ENCODE data around the gene COL6A3. TPM values are rescaled to one million over a fixed set of nuclear protein-coding genes. Genes with fewer than 3 reads are reported as not detected.
"Not testable (repeated sequence)": the region's sequence is repeated elsewhere in the genome, so short reads cannot be mapped to it uniquely, and the experiment has no call there.

COL6A3 gene
- total RNA-seq, 1 experiment from 2014 or later = 0.07 TPM

GRCh38 chr2:237358721-237359517 lies 55.0 kb downstream of the COL6A3 start:
- Histone ChIP-seq H3K36me3 (ENCODE audit: insufficient read depth, low read length) (no peaks in the 10 kb centered on the region), H3K4me3 (ENCODE audit: low read length) (no peak overlapping the region), H3K79me2 (ENCODE audit: low read length) (no peaks in the 10 kb centered on the region), H3K4me1 (ENCODE audit: low read length) (no peaks in the 10 kb centered on the region), H3K4me2 (ENCODE audit: low read depth, low read length, poor library complexity, severe bottlenecking) (no peak overlapping the region), H3K9ac (ENCODE audit: low read length) (no peak overlapping the region), H3K9me2 (replicated peaks; ENCODE audit: insufficient read depth, low read length) (no peaks in the 10 kb centered on the region), H3K27ac (ENCODE audit: low read length) (no peak overlapping the region), H4K20me1 (ENCODE audit: insufficient read depth, low read depth, low read length) (no peaks in the 10 kb centered on the region), H2AFZ (ENCODE audit: low read length) (no peak overlapping the region), H3K9me3 (ENCODE audit: low read length) (no peaks in the 10 kb centered on the region), H3K27me3 (ENCODE audit: low read length) (no peaks in the 10 kb centered on the region)
- DNase-seq = no peak

DNA sequence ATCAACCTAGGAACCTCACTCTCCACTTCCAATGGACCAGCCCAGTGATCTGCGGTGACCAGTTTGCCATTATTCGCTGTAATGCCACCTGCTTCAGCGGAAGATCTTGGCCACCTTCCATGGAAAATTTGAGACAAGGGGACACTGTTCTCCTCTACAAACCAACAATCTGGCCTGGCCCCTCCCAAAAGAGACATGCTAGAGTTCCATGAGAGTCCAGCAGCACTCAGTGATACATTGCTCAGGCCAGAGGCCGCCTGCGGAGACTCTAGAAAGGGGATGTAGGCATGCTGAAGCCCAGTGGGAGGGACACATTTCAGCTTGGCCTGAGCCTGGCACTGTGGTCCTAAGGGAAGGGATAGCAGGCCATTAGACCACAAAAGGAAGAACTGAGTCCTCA lies 58.3 kb downstream of the COL6A3 start:
- no peaks in the 10 kb centered on the region for H3K36me3 ChIP-seq (ENCODE audit: insufficient read depth, low read length)
- no peak overlapping the region for H3K9ac ChIP-seq (ENCODE audit: low read length)
- H3K79me2 ChIP-seq (ENCODE audit: low read length) = no peaks in the 10 kb centered on the region
- H2AFZ ChIP-seq (ENCODE audit: low read length) = no peak overlapping the region
- H3K4me1 ChIP-seq (ENCODE audit: low read length) = no peaks in the 10 kb centered on the region
- H3K4me2 ChIP-seq (ENCODE audit: low read depth, low read length, poor library complexity, severe bottlenecking) = no peak overlapping the region
- no peak overlapping the region for H3K4me3 ChIP-seq (ENCODE audit: low read length)
- H4K20me1 ChIP-seq (ENCODE audit: insufficient read depth, low read depth, low read length) = no peaks in the 10 kb centered on the region
- no peaks in the 10 kb centered on the region for H3K9me3 ChIP-seq (ENCODE audit: low read length)
- no peaks in the 10 kb centered on the region for H3K27me3 ChIP-seq (ENCODE audit: low read length)
- H3K9me2 ChIP-seq (replicated peaks; ENCODE audit: insufficient read depth, low read length) = no peaks in the 10 kb centered on the region
- DNase-seq = no peak
- no peak overlapping the region for H3K27ac ChIP-seq (ENCODE audit: low read length)

DNA sequence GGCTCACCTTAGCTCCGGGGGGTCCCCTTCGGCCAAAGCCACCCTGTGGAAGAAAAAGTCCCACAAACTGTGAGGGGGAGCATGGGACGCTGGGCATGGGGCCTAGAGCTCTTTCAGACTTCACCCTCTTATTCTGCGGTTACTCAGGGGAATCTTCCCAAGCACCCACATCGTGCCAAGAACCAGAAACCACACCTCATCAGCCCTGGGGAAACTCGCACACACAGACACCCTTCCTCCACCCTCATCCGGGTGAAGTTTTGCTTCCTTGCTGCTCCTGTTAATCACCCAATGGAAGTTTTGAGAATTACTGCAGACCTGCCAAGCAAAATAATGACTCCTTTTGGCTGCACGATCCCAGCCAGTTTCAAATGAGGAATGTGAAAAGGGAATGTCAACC lies 59.1 kb downstream of the COL6A3 start:
- no peak overlapping the region for H3K4me3 ChIP-seq (ENCODE audit: low read length)
- H3K9me3 ChIP-seq (ENCODE audit: low read length) = no peaks in the 10 kb centered on the region
- no peaks in the 10 kb centered on the region for H4K20me1 ChIP-seq (ENCODE audit: insufficient read depth, low read depth, low read length)
- H3K9ac ChIP-seq (ENCODE audit: low read length) = no peak overlapping the region
- H3K27me3 ChIP-seq (ENCODE audit: low read length) = no peaks in the 10 kb centered on the region
- H3K36me3 ChIP-seq (ENCODE audit: insufficient read depth, low read length) = no peaks in the 10 kb centered on the region
- no peak for DNase-seq
- no peak overlapping the region for H3K27ac ChIP-seq (ENCODE audit: low read length)
- no peaks in the 10 kb centered on the region for H3K9me2 ChIP-seq (replicated peaks; ENCODE audit: insufficient read depth, low read length)
- H3K4me2 ChIP-seq (ENCODE audit: low read depth, low read length, poor library complexity, severe bottlenecking) = no peak overlapping the region
- H2AFZ ChIP-seq (ENCODE audit: low read length) = no peak overlapping the region
- H3K79me2 ChIP-seq (ENCODE audit: low read length) = no peaks in the 10 kb centered on the region
- H3K4me1 ChIP-seq (ENCODE audit: low read length) = no peaks in the 10 kb centered on the region

DNA sequence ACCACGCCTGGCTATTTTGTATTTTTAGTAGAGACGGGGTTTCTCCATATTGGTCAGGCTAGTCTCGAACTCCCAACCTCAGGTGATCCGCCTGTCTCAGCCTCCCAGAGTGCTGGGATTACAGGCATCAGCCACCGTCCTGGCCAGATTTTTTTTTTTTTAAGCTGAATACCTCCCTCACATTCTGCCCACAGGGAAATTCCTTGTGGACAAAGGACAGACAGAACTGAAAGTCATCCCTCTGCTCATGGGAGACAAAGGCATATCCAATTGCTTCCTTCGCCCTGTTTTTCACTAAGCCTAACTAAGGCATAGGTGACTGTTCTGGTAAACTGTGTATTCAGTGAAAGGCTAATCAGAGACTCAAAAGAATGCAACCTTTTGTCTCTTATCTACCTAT lies 59.8 kb downstream of the COL6A3 start:
- H2AFZ ChIP-seq (ENCODE audit: low read length); H3K27me3 ChIP-seq (ENCODE audit: low read length); H3K4me2 ChIP-seq (ENCODE audit: low read depth, low read length, poor library complexity, severe bottlenecking); DNase-seq; H3K9me2 ChIP-seq (replicated peaks; ENCODE audit: insufficient read depth, low read length); H3K36me3 ChIP-seq (ENCODE audit: insufficient read depth, low read length); H3K79me2 ChIP-seq (ENCODE audit: low read length); H3K27ac ChIP-seq (ENCODE audit: low read length); H3K9me3 ChIP-seq (ENCODE audit: low read length); H3K4me3 ChIP-seq (ENCODE audit: low read length); H4K20me1 ChIP-seq (ENCODE audit: insufficient read depth, low read depth, low read length); H3K9ac ChIP-seq (ENCODE audit: low read length); H3K4me1 ChIP-seq (ENCODE audit: low read length): not testable (repeated sequence)

GRCh38 chr2:237353215-237353614 lies 60.7 kb downstream of the COL6A3 start:
- Histone ChIP-seq H3K79me2 (ENCODE audit: low read length) (no peaks in the 10 kb centered on the region), H3K9me3 (ENCODE audit: low read length) (no peaks in the 10 kb centered on the region), H3K4me1 (ENCODE audit: low read length) (no peaks in the 10 kb centered on the region), H3K4me3 (ENCODE audit: low read length) (no peak overlapping the region), H3K9me2 (replicated peaks; ENCODE audit: insufficient read depth, low read length) (no peaks in the 10 kb centered on the region), H3K27ac (ENCODE audit: low read length) (no peak overlapping the region), H4K20me1 (ENCODE audit: insufficient read depth, low read depth, low read length) (no peaks in the 10 kb centered on the region), H3K4me2 (ENCODE audit: low read depth, low read length, poor library complexity, severe bottlenecking) (no peak overlapping the region), H3K9ac (ENCODE audit: low read length) (no peak overlapping the region), H3K27me3 (ENCODE audit: low read length) (no peaks in the 10 kb centered on the region), H2AFZ (ENCODE audit: low read length) (no peak overlapping the region), H3K36me3 (ENCODE audit: insufficient read depth, low read length) (no peaks in the 10 kb centered on the region)
- no peak for DNase-seq

GRCh38 chr2:237352279-237352845 lies 61.6 kb downstream of the COL6A3 start:
- H3K9me3 ChIP-seq (ENCODE audit: low read length) = no peaks in the 10 kb centered on the region
- no peak overlapping the region for H3K4me3 ChIP-seq (ENCODE audit: low read length)
- H3K9ac ChIP-seq (ENCODE audit: low read length) = no peak overlapping the region
- no peaks in the 10 kb centered on the region for H3K9me2 ChIP-seq (replicated peaks; ENCODE audit: insufficient read depth, low read length)
- H4K20me1 ChIP-seq (ENCODE audit: insufficient read depth, low read depth, low read length) = no peaks in the 10 kb centered on the region
- no peak for DNase-seq
- no peaks in the 10 kb centered on the region for H3K79me2 ChIP-seq (ENCODE audit: low read length)
- no peaks in the 10 kb centered on the region for H3K4me1 ChIP-seq (ENCODE audit: low read length)
- H3K27ac ChIP-seq (ENCODE audit: low read length) = no peak overlapping the region
- no peak overlapping the region for H2AFZ ChIP-seq (ENCODE audit: low read length)
- H3K4me2 ChIP-seq (ENCODE audit: low read depth, low read length, poor library complexity, severe bottlenecking) = no peak overlapping the region
- H3K36me3 ChIP-seq (ENCODE audit: insufficient read depth, low read length) = no peaks in the 10 kb centered on the region
- H3K27me3 ChIP-seq (ENCODE audit: low read length) = no peaks in the 10 kb centered on the region

- H2AFZ ChIP-seq (ENCODE audit: low read length) = no peak overlapping the region
- no peak overlapping the region for H3K9ac ChIP-seq (ENCODE audit: low read length)
- no peak overlapping the region for H3K4me3 ChIP-seq (ENCODE audit: low read length)
These were observed 62.2 kb downstream of the COL6A3 start for GRCh38 chr2:237351796-237352195.

DNA sequence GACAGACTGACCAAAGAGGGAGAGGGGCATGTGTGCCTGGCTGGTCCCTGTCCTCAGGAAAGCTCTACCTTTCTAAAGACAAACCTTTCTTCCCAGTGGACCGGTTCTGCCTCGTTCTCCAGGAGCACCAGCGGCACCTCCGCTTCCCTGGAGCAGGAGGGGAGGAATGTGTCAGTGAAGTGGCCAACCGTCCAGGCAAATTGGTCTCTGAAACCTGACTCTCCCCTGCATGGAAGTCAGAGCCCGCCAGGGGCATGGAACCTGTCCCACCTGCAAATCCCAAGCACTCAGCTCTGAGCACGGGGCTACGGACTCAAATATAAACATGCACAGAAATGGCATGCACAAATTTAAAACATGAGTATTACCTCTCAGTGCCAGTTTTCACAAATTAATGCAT lies 62.9 kb downstream of the COL6A3 start:
- no peaks in the 10 kb centered on the region for H3K9me2 ChIP-seq (replicated peaks; ENCODE audit: insufficient read depth, low read length)
- no peak overlapping the region for H3K27ac ChIP-seq (ENCODE audit: low read length)
- no peak overlapping the region for H3K9ac ChIP-seq (ENCODE audit: low read length)
- no peak overlapping the region for H3K4me3 ChIP-seq (ENCODE audit: low read length)
- H2AFZ ChIP-seq (ENCODE audit: low read length) = no peak overlapping the region
- H3K9me3 ChIP-seq (ENCODE audit: low read length) = no peaks in the 10 kb centered on the region
- H3K27me3 ChIP-seq (ENCODE audit: low read length) = no peaks in the 10 kb centered on the region
- no peaks in the 10 kb centered on the region for H4K20me1 ChIP-seq (ENCODE audit: insufficient read depth, low read depth, low read length)
- H3K79me2 ChIP-seq (ENCODE audit: low read length) = no peaks in the 10 kb centered on the region
- no peaks in the 10 kb centered on the region for H3K36me3 ChIP-seq (ENCODE audit: insufficient read depth, low read length)
- no peak for DNase-seq
- H3K4me1 ChIP-seq (ENCODE audit: low read length) = no peaks in the 10 kb centered on the region
- H3K4me2 ChIP-seq (ENCODE audit: low read depth, low read length, poor library complexity, severe bottlenecking) = no peak overlapping the region

More at GRCh38 chr2:237351796-237352195, 62.2 kb downstream of the COL6A3 start:
- no peaks in the 10 kb centered on the region for H3K9me3 ChIP-seq (ENCODE audit: low read length)
- H3K4me1 ChIP-seq (ENCODE audit: low read length) = no peaks in the 10 kb centered on the region
- DNase-seq = no peak
- H3K36me3 ChIP-seq (ENCODE audit: insufficient read depth, low read length) = no peaks in the 10 kb centered on the region
- H3K79me2 ChIP-seq (ENCODE audit: low read length) = no peaks in the 10 kb centered on the region
- H3K9me2 ChIP-seq (replicated peaks; ENCODE audit: insufficient read depth, low read length) = no peaks in the 10 kb centered on the region
- H4K20me1 ChIP-seq (ENCODE audit: insufficient read depth, low read depth, low read length) = no peaks in the 10 kb centered on the region
- no peak overlapping the region for H3K4me2 ChIP-seq (ENCODE audit: low read depth, low read length, poor library complexity, severe bottlenecking)
- H3K27me3 ChIP-seq (ENCODE audit: low read length) = no peaks in the 10 kb centered on the region
- no peak overlapping the region for H3K27ac ChIP-seq (ENCODE audit: low read length)

Measured in Karpas-422 (cell line).